PFSK-1 (cell line): ENCODE measurements around the gene IQGAP2.

Experiments used
- POLR2AphosphoS5 ChIP-seq: IDR thresholded peaks from 2 replicates; pipeline ENCODE4 v1.6.1; 2012; ENCODE audit warnings: low read depth, mild to moderate bottlenecking, control low read depth, low read length, moderate library complexity
- TF ChIP-seq, protein P1 (sequence below), 2 experiments: IDR thresholded peaks; 2 replicates each; pipeline versions ENCODE4 v1.6.1 to v1.8.0; 2011 to 2012; ENCODE audit warnings: low read depth in 2 of 2, low read length in 2 of 2, control low read depth in 1 of 2, inconsistent platforms in 1 of 2, mild to moderate bottlenecking in 1 of 2, moderate library complexity in 1 of 2; ENCODE audit not compliant: insufficient read depth in 1 of 2

DNA sequence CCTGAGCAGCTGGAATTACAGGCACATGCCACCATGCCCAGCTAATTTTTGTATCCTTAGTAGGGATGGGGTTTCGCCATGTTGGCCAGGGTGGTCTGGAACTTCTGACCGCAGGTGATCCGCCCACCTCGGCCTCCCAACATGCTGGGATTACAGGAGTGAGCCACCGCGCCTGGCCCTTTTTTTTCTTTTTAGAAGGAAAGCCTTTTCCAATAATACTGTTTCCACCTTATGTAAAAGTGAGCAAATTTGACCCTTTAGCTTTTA, 289.1 kb downstream of the IQGAP2 start:
- no peak for TF ChIP-seq POLR2AphosphoS5
- TF ChIP-seq, protein P1, sequence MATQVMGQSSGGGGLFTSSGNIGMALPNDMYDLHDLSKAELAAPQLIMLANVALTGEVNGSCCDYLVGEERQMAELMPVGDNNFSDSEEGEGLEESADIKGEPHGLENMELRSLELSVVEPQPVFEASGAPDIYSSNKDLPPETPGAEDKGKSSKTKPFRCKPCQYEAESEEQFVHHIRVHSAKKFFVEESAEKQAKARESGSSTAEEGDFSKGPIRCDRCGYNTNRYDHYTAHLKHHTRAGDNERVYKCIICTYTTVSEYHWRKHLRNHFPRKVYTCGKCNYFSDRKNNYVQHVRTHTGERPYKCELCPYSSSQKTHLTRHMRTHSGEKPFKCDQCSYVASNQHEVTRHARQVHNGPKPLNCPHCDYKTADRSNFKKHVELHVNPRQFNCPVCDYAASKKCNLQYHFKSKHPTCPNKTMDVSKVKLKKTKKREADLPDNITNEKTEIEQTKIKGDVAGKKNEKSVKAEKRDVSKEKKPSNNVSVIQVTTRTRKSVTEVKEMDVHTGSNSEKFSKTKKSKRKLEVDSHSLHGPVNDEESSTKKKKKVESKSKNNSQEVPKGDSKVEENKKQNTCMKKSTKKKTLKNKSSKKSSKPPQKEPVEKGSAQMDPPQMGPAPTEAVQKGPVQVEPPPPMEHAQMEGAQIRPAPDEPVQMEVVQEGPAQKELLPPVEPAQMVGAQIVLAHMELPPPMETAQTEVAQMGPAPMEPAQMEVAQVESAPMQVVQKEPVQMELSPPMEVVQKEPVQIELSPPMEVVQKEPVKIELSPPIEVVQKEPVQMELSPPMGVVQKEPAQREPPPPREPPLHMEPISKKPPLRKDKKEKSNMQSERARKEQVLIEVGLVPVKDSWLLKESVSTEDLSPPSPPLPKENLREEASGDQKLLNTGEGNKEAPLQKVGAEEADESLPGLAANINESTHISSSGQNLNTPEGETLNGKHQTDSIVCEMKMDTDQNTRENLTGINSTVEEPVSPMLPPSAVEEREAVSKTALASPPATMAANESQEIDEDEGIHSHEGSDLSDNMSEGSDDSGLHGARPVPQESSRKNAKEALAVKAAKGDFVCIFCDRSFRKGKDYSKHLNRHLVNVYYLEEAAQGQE (IDR thresholded peaks at IDR 0.05; ENCODE audit: insufficient read depth in 1 of 2, low read depth in 2 of 2, low read length in 2 of 2): no peak
